B cell (primary cell): ENCODE results near the gene RUFY4.

Experiments
- EZH2 ChIP-seq: IDR thresholded peaks from 2 replicates; pipeline ENCODE4 v1.6.1; 2012; ENCODE audit warnings: borderline replicate concordance, low read depth, mild to moderate bottlenecking, moderate library complexity, low read length; ENCODE audit not compliant: insufficient read depth, poor library complexity, severe bottlenecking
- TF ChIP-seq, protein P1 (sequence below): fragments of 200-600 bp; IDR thresholded peaks from one replicate; pipeline ENCODE4 v1.8.0; 2022; ENCODE audit warnings: antibody characterized with exemption, mild to moderate bottlenecking

DNA sequence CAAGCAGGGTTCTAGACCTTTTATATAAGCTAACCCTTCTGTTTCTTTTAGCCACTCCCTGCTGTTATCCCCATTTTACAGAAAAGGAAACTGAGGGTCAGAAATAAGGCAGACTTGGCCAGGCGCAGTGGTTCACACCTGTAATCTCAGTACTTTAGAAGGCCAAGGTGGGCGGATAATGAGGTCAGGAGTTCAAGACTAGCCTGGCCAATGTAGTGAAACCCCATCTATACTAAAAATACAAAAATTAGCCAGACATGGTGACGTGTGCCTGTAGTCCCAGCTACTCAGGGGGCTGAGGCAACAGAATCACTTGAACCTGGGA, 14.3 kb downstream of the RUFY4 start:
- TF ChIP-seq, protein P1, sequence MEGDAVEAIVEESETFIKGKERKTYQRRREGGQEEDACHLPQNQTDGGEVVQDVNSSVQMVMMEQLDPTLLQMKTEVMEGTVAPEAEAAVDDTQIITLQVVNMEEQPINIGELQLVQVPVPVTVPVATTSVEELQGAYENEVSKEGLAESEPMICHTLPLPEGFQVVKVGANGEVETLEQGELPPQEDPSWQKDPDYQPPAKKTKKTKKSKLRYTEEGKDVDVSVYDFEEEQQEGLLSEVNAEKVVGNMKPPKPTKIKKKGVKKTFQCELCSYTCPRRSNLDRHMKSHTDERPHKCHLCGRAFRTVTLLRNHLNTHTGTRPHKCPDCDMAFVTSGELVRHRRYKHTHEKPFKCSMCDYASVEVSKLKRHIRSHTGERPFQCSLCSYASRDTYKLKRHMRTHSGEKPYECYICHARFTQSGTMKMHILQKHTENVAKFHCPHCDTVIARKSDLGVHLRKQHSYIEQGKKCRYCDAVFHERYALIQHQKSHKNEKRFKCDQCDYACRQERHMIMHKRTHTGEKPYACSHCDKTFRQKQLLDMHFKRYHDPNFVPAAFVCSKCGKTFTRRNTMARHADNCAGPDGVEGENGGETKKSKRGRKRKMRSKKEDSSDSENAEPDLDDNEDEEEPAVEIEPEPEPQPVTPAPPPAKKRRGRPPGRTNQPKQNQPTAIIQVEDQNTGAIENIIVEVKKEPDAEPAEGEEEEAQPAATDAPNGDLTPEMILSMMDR, result no peak
- TF ChIP-seq EZH2, result no peak
